ACHN (cell line): ENCODE data around the gene PLEKHO2.
"Not testable (repeated sequence)": the region's sequence is repeated elsewhere in the genome, so short reads cannot be mapped to it uniquely, and the experiment has no call there.

ENCODE experiments used
- DNase-seq: peaks from one replicate; pipeline ENCODE4 v3.0.0-alpha.2; 2015
- in situ Hi-C: cut with HindIII; loops from 2 replicates; pipeline ENCODE4 v1.10.0; 2017; ENCODE audit warnings: low sequenced_read_pairs, low pct_ligation_motif_present, low pct_unique_long_range_greater_than_20kb

The PLEKHO2 gene, protein sequence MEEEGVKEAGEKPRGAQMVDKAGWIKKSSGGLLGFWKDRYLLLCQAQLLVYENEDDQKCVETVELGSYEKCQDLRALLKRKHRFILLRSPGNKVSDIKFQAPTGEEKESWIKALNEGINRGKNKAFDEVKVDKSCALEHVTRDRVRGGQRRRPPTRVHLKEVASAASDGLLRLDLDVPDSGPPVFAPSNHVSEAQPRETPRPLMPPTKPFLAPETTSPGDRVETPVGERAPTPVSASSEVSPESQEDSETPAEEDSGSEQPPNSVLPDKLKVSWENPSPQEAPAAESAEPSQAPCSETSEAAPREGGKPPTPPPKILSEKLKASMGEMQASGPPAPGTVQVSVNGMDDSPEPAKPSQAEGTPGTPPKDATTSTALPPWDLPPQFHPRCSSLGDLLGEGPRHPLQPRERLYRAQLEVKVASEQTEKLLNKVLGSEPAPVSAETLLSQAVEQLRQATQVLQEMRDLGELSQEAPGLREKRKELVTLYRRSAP

DNA sequence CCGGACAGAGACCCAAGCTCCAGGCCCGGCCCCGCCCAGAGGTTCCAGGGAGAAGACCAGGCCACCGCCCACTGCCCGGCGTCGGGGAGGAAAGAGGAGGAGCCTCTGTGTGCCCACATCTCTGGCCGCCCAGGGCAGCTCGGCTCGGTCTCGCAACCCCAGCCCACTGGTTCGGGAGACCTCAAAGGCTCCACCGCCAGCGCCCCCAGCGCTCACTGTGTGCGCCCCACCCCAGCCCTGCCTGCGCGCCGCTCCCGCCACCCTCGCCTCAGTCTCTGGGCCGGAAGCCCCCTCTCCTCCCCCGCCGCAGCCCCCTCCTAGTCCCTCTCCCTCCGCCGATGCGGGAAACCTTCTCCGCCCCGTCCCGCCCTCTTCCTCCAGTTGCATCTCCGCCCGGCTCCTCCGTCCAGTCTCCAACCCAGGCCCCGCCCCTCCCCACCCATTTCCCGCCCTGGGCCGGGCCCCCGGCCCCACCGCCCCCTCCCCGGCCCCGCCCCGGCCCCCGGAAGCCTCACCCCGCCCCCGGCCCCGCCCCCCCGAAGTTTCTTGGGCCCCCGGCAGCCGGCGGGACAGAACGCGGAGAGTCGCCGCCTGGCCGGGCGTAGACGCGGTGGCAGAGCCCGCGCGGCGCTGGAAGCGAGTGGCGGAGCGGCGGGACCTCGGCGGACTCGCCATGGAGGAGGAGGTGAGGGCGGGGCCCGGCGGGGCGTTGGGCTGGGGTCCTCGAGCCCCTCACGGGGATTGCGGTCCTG, at the start of gene PLEKHO2:
TSS of gene PLEKHO2 (plus strand) at position 572 of the 752 bp plus-strand sequence. CDS start at position 674, 102 bp downstream.
- in situ Hi-C loops = no loop called here
- DNase-seq = peak; percentile 90

DNA sequence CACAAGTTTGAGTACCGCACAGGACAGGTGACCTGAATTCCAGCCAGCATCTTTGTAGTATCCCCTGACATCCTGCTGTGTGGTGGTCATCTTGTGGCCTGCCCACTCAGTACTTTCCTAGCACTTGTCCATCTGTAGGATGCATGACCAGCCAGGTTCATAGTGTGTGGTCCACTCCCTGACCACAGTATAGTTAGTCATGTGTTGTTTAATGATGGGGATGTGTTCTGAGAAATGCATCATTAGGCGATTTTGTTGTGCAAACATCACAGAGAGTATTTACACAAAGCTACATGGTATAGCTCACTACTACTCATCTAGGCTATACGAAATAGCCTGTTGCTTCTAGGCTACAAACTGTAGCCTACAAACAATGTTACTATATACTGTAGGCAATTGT, 49.4 kb upstream of the PLEKHO2 start:
- in situ Hi-C loops = no loop called here
- no peak for DNase-seq

DNA sequence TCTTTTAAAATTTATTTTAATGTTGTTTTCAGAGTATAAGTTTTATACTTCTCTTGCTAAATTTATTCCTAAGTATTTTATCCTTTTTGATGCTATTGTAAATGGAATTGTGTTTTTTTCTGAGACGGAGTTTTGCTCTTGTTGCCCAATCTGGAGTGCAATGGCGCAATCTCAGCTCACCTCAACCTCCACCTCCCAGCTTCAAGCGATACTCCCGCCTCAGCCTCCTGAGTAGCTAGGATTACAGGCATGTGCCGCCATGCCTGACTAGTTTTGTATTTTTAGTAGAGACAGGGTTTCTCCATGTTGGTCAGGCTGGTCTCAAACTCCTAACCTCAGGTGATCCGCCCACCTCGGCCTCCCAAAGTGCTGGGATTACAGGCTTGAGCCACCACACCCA, 46.4 kb upstream of the PLEKHO2 start:
- DNase-seq, in situ Hi-C loops: not testable (repeated sequence)

DNA sequence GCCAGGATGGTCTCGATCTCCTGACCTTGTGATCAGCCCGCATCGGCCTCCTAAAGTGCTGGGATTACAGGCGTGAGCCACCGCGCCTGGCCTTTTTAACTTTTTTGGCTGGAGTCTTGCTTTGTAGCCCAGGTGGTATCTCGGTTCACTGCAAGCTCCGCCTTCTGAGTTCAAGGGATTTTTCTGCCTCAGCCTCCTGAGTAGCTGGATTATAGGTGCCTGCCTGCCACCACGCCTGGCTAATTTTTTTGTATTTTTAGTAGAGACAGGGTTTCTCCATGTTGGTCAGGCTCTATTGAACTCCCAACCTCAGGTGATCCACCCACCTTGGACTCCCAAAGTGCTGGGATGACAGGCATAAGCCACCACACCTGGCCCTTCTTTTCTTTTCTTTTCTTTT, 45.8 kb upstream of the PLEKHO2 start:
- in situ Hi-C loops, DNase-seq: not testable (repeated sequence)

DNA sequence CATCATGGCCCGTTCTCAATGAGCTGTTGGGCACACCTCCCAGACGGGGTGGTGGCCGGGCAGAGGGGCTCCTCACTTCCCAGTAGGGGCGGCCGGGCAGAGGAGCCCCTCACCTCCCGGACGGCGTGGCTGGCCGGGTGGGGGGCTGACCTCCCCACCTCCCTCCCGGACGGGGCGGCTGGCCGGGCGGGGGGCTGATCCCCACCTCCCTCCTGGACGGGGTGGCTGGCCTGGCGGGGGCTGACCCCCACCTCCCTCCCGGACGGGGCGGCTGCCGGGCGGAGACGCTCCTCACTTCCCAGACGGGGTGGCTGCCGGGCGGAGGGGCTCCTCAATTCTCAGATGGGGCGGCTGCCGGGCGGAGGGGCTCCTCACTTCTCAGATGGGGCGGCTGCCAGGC, 42.8 kb upstream of the PLEKHO2 start:
- in situ Hi-C loops, DNase-seq: not testable (repeated sequence)

DNA sequence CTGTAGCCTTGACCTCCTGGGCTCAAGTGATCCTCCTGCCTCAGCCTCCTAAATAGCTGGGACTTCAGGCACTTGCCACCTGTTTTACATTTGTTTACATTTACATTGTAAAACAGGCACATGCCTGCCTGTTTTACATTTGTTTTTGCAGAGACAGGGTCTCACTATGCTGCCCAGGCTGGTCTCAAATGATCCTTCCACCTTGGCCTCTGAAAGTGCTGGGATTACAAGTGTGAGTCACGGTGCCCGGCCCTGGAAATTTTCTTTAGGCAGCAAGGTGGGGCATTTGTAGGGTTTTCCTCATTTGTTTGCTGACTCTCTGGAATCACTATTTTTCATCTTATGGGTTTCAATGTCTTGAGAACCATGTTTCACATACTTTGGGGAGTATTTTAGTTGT, 41.2 kb upstream of the PLEKHO2 start:
- DNase-seq = no peak
- in situ Hi-C loops = no loop called here

DNA sequence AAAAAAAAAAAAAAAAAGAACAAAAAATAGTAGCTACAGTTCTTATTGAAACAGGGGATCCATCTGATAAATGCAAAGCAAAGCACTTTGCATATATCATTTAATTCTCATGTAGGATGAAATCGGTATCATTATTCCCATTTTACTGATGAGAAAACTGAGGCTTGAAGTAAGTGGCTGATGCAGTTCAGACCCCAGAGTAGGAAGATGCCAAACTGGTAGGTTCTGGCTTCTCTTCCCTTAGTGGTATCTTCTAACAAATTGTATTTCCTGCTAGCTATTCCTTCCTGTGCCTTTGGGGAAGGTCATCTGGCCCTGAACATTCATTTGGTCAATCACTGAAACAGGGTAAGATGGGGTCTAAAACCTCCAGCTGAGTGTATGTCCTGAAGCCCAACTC, 38.2 kb upstream of the PLEKHO2 start:
- DNase-seq = no peak
- in situ Hi-C loops = no loop called here

DNA sequence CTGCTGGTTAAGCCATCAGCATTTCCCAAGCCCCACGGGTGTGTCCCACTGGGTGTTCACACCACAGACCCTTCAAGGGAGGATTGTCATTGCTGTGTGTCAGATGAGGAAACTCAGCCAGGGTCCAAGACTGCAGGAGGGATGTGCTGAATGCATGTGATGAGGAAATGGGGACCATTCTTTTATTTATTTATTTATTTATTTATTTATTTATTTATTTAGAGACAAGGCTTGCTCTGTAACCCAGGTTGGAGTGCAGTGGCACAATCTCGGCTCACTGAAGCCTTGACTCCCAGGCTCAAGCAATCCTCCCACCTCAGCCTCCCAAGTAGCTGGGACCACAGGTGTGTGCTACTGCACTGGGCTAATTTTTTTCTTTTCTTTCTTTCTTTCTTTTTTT, 37.1 kb upstream of the PLEKHO2 start:
- in situ Hi-C loops = no loop called here
- no peak for DNase-seq

DNA sequence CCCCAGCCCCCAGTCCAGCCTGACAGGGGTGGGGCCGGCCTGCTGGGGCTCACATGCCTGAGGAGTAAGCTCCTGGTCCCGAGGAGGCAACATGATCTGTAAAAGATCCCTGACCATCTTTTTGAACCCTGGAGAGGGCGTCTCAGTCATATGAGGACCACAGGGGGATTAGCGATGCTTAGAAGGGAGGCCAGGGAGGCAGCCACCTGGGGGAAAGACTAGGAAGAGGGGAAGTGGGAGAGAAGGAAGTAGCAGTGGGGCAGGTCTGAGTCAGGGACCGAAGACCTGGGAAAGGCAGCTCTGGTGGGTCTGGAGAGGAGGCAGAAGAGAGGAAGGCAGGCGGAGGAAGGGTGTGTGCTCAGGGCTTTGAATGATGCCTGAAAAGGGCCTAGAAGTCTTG, 35.2 kb upstream of the PLEKHO2 start:
- no peak for DNase-seq
- in situ Hi-C loops = no loop called here

DNA sequence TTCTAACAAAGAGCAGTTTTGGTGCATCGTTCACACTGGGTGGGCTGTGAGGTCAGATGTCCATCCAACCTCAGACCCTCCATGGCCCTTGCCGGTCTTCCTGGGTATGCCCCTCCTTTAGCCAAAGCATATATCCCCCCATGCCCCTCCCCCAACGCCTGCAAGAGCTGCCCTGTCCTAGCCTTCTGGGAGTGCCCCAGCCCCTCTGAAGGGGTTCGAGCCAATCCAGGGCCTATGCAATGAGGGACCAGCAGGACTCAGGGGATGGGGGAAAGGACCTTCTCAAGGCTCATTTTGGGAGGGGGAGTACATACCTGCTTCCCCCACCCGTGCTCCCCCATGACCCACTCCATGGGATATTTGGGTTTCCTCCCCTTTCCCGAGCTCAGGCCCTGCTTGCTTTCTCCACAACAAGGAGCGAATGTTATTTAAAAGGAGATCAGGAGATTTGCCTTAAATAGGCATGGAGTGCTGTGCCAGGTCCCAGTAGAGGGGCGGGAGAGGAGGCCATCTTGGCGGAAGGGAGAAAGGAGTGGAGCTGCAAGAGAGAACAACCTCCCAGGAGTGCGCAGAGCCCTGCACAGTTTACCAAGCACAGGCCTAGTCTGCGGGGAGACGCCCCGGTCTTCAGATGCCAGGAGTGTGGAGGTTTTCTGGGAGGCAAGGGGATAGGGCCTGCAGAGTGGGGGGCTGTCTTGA, 34.5 kb upstream of the PLEKHO2 start:
- in situ Hi-C loops = no loop called here
- DNase-seq = no peak

DNA sequence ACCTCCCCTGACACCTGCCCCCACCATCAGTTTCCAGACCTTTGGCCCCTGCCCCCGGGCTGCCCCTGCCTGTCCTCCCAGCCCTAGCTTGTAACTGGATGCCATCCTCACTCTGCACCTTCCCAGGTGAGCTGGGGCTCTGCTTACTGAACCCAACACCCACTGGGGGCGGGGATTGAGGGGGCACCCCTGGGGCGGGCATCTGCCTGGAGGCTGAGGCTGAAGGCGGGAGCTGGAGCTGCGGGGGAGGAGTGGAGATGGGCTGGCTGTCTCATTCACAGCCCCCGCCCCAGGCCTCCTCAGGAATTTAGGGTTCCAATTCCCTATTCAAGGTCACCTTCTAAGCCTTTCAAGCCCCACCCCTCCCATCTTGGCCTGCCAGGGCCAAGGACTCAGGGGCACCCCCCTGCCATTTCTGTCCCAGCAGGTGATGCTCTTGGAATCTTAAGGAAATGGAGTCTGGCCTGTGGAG, 33.9 kb upstream of the PLEKHO2 start:
- no peak for DNase-seq
- in situ Hi-C loops = no loop called here

DNA sequence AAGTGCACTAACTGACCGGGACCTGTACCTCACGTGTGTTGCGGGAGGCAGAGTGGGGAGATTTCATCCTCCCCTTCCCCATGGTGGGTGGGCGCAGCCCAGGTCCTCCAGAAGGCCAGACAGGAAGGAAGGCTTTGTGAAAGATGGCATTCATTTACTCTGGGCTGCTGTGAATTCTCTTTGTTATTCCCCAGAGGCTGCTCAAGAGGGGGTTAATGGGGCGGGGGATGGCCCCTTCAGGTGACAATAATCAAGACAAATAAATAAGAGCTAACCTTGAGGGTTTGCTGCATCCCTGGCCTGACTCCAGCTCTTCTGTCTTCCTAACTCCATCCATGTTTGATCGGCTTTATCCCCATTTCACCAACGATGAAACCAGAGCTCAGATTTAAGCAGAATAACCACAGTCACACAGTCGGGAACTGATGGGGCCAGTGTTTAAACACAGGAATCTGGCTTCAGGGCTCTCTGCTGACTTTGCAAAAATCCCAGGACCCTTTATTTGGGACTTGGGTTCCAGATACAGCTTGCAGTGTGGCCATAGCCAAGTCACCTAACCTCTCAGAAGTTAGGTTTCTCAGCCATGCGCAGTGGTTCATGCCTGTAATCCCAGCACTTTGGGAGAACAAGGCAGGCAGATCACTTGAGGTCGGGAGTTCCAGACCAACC, 32.8 kb upstream of the PLEKHO2 start:
- DNase-seq = no peak
- in situ Hi-C loops = no loop called here

DNA sequence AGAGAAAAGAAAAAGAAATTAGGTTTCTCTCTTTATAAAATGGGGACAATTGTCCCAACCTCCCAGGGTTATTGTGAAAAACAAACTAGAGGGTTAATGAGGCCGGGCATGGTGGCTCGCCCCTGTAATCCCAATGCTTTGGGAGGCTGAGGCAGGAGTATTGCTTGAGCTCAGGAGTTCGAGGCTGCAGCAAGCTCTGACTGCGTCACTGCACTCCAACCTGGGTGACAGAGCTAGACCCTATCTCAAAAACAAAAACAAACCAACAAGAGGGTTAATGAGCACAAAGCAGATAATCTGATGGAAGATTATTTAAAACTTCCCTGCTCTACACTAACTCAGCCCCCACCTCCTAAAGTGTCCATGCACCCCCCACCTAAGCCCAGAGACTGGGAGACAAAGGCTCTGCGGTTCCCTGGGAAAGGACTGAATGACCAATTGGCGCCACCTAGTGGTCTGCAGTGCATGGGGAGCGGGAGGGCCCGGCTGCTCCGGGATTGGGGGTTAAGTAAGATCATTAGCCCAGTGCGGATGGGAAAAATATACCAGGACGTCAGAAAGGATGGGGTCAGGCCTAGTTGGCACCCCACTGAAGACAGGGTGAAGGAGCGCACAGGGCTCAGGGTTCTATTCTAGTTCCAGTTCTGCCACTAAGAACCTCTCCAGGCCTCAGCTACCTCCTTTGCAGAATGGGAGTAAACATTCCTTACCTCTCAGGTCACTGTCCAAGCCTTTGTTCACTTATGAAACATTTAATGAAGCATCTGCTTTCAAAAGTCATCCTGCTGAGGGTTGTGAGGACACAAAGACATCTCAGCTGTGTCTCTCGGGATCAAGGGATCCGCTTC, 31.8 kb upstream of the PLEKHO2 start:
- peak; percentile 63 for DNase-seq
- in situ Hi-C loops = no loop called here

DNA sequence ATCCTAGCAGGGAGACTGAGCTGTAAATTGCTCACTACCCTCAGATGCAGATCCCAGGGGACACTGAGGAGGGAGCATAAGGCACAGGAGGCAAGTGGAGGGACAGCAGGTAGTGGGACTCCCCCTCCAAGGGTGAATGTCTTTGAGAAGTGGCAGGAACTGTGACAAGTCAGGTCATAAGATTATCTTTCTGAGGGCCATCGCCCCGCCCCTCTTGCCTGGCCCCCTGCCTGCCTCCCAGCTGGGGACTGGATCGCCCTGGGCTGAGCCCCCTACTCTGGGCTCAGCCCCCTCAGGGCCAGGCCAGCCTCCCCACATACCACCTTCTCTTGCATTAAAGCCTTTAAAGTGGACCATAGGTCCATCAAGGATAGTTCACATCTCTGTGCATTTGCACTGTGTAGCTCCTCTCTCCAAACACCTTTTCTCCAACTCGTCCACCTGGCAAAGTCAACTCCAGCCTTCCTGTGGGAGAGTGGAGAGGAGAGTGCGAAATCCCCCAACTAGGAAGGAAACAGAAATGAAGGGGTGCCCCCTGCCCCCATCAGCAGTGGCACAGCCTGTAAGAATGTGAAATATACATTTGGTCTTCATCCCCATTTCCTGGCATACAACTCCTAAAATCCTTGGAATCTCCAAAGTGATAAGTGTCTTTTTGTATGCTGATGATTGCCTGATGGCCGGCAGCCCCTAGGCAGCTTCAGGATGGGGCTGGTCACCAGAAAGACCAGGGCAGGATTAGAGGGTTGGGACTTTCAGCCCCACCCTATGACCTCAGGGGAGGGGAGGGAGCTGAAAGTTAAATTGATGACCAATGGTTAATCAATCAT, 31.0 kb upstream of the PLEKHO2 start:
- in situ Hi-C loops = no loop called here
- DNase-seq = no peak

DNA sequence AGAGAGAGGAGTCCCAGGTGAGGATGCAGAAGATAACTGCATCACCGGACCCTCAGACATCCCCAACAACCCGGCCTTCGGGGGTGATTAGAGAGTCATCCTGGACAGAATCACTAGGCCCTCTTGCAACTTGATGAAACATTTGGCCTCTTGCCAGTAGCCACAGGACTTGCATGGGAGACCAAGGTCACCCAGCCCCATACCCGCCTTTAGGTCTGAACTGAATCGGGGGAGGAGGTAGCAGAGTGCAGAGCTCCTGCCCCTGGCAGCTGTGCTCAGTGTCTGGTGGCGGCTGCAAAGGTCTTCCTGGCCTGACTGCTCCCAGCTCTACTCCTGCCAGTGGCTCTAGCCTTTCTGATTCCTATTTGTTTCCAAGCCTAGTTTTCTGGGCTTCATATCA, 28.6 kb upstream of the PLEKHO2 start:
- DNase-seq = peak; percentile 13
- in situ Hi-C loops = no loop called here

DNA sequence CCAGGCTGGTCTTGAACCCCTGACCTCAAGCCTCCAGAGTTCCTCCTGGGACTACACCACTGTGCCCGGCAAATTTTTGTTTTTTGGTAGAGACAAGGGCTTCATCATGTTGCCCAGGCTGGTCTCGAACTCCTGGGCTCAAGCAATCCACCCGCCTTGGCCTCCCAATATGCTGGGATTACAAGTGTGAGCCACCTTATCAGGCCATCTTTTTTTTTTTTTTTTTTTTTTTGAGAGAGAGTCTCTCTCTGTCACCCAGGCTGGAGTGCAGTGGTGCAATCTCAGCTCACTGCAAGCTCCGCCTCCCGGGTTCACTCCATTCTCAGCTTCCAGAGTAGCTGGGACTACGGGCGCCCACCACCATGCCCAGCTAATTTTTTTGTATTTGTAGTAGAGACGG, 27.4 kb upstream of the PLEKHO2 start:
- DNase-seq, in situ Hi-C loops: not testable (repeated sequence)

DNA sequence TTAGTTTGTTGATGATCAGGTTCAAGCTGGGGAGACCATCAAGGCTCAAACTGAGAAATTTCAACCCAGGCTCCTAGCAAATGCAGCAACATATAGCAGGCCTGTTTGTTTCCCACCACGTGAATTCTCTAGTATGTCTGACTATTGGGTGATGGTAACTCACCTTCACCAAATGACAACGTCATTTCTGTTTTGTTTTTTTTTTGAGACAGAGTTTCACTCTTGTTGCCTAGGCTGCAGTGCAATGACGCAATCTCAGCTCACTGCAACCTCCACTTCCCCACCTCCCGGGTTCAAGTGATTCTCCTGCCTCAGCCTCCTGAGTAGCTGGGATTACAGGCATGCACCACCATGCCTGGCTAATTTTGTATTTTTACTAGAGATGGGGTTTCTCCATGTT, 26.8 kb upstream of the PLEKHO2 start:
- DNase-seq, in situ Hi-C loops: not testable (repeated sequence)
